Head of caudate nucleus (tissue), 42 donors: Measurements from ENCODE around the gene AMMECR1L.
A peak's percentile ranks its signal among the peaks of the same experiment; 100 is the strongest.
"Not testable (repeated sequence)": the region's sequence is repeated elsewhere in the genome, so short reads cannot be mapped to it uniquely, and the experiment has no call there.

Experiments used
- DNase-seq, 42 donors: peaks; one replicate each; pipeline versions ENCODE4 v3.0.0 to v3.0.0-alpha.2; 2020 to 2021; ENCODE audit warnings: mixed read lengths in 7 of 42
- intact Hi-C: fragments of 100-400 bp; cut with DNase I; formaldehyde crosslinking; loops from one replicate; pipeline ENCODE4 v1.15.0; 2022

Gene AMMECR1L

DNA sequence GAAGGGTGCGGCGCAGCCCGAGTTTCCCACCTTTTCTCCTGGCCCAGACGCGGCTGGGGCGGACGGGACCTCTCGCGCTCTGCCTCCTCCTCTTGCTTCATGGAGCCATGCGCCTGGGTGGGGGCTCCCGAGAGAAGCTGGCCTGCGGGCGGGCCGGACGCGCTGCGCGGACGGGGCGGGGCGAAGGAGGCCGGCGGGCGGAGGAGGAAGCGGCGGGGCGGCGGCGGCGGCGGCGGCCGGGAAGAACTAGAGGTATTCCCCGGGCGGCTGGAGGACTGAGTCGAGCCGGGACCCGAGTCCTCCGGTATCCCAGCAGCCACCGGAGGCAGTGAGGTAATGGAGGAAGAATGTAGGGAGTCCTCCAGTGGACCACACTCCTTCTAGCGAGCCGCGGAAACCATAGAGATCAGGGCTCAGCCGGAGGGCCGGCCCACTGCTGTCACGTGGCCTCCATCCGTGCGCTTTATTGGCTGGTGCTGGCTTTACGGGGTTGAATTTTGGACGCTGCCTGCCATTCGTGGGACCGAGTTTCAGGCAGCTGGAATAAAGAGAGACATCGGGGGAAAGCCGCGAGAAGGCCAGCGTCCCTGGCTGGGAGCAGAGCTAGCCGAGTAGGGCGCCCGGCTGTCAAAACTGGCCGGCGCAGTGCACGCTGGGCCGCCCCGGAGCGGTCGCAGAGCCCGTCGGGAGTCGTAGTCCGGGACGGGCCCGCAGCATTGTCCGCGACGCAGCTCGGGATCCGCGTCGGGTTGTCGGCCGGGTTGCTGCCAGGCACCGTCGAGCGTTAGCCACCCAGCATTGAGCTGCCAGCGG, at the start of gene AMMECR1L:
Gene AMMECR1L (minus strand): TSS at position 177 of the 813 bp plus-strand sequence. CDS start 11,722 bp downstream, outside the sequence.
- peak; percentile 67 to 94 (median 84) for DNase-seq
- intact Hi-C loops = loop anchor here (10.0 kb wide), 1 partner anchor 139 kb away; the partner anchor contains the start of gene SAP130

GRCh38 chr2:127935337-127935736, 49.6 kb upstream of the AMMECR1L start:
- DNase-seq = no peak

DNA sequence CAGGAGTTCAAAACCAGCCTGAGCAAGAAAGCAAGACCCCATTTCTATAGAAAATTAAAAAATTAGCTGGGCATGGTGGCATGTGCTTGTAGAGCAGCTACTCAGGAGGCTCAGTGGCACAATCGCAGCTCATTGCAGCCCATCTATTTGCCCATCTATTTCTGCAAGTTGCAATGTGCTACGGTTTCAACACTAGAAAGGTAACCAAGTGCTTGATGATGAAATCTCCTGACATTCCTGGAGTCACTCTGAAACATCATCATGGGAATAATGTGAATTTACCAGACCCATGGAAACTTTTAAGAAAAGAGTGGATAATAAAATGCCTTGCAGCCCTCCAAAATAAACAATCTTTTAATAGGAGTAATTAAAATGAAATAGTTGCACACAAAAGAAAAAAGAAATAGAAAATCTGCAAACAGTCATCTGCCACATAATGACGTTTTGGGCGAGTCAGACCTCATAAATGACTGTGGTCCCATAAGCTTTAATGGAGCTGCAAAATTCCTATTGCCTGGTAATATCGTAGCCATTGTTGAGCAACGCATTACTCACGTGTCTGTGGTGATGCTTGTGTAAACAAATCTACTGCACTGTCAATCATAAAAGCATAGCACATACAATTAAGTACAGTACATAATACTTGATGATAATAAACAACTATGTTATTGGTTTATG, 46.6 kb upstream of the AMMECR1L start:
- intact Hi-C loops = no loop called here
- DNase-seq = no peak

More at GRCh38 chr2:127935337-127935736, 49.6 kb upstream of the AMMECR1L start:
- intact Hi-C loops = no loop called here

DNA sequence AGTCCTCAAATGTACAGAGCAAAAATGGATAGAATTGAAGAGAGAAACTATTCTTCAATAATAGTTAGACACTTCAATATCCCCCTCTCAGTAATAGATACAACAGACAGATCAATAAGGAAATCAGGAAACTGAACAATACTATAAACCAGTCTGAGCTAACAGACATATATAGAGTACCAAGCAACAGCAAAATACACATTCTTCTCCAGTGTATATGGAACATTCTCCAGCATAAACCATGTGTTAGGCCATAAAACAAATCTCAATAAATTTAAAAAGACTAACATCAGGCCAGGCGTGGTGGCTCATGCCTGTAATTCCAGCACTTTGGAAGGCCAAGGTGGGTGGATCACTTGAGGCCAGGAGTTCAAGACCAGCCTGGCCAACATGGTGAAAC, 43.7 kb upstream of the AMMECR1L start:
- no peak for DNase-seq
- intact Hi-C loops = no loop called here

DNA sequence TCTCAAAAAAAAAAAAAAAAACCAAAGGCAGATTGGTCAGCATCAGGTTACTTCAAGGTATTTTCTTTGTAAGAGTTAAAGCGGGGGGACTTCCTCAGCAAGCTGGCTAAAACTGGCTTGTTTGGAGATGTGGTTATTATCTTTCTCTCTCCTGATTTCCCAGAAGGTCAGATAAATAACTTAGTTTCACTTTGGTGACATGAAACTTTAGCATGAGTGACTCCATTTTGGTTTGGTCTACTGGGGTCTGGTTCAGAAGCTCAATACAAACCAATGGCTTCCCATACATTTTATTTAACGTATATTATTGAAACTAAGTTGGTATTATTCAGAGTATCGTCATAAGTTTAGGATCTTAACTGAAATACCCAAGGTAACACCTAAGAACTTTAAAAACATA, 41.6 kb upstream of the AMMECR1L start:
- no peak for DNase-seq
- intact Hi-C loops = no loop called here

- no peak for DNase-seq
- intact Hi-C loops = no loop called here
Measured at GRCh38 chr2:127917916-127918315, 32.2 kb upstream of the AMMECR1L start.

DNA sequence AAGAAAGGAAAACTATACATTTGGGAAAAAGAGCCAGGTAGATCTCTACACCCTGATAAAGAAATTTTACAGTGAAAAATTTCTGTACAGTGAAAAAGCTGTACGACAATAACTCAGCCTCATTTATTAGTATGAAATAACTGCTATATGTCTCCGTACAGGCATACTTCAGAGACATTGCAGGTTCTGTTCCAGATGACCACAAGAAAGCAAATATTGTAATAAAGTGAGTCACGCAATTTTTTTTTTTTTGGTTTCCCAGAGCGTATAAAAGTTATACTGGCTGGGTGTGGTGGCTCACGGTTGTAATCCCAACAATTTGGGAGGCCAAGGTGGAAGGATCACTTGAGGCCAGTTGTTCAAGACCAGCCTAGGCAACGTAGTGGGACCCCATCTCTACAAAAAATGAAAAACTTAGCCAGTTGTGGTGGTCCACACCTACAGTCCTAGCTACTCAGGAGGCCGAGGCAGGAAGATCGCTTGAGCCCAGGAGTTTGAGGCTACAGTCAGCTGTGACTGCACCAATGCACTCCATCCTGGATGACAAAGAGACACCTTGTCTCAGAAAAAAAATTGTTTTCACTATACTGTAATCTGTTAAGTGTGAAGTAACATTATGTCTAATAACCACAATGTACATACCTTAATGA, 28.2 kb upstream of the AMMECR1L start:
- intact Hi-C loops = no loop called here
- DNase-seq = no peak

DNA sequence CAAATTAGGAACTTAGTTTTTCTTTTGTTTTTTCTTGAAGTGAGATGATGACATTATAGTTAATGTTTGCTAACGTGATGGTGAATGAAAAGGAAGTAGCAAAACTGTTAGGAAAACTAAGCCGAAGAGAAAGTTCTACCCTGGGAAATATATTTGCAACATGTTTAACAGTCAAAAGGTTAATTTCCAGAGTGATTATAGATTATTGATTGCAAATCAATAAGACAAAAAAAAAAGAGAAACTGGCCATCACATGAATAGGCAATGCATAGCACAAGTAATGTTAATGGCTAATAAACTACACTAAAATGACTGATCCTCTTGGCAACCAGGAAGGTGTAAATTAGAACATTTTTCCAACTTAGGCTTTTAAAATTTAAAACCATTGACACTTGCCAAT, 26.0 kb upstream of the AMMECR1L start:
- DNase-seq = no peak
- intact Hi-C loops = no loop called here

DNA sequence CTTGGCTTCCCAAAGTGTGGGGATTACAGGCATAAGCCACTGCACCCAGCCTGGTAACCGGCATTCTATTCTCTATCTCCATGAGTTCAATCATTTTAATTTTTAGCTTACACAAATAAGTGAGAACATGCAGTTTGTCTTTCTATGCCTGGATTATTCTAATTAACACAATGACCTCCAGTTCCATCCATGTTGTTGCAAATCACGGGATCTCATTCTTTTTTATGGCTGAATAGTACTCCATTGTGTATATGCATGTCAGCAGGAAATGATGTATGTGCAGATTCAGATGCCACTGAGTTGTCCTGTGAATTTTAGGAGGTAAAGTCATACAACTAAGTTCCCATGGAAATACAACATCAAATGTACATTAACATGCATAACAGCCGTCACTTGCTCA, 24.7 kb upstream of the AMMECR1L start:
- no peak for DNase-seq
- intact Hi-C loops = no loop called here

GRCh38 chr2:127909019-127909418, 23.3 kb upstream of the AMMECR1L start:
- intact Hi-C loops = no loop called here
- DNase-seq = no peak

- intact Hi-C loops, DNase-seq: not testable (repeated sequence)
Measured at GRCh38 chr2:127907733-127908400, 22.1 kb upstream of the AMMECR1L start.

- peak; percentile 26 to 81 (median 60) for DNase-seq
- intact Hi-C loops = no loop called here
Measured at GRCh38 chr2:127906206-127906926, 20.6 kb upstream of the AMMECR1L start.

DNA sequence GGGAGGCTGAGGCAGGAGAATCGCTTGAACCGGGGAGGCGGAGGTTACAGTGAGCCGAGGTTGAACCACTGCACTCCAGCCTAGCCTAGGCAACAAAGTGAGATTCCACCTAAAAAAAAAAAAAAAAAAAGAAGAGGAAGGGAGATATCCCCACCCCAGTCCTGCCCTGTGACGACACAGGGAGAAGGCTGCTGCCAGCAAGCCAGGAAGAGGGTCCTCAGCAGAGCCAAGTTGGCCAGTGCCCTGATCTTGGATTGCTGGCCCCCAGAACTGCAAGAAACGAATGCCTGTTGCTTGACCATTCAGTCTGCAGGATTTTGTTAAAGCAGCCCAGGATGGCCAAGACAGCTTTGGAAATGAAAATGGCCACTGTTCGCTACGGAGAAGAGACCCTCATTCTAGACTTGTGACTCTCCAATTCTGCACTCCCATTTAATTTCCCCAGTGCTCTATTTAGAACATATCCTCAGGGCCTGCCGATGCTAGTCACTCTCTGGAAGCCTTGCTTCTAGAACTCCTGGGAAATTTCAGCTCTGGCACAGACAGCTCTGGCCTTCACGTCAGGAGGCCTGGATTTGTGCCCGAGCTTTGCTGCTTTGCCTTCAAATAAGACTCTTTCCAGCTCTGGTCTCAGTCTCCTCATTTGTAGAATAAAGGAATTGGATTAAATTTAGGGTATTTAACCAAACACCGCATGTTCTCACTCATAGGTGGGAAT, 15.7 kb upstream of the AMMECR1L start:
- peak in 32 of 42 donors; percentile 14 to 71 (median 37) for DNase-seq
- intact Hi-C loops = no loop called here

DNA sequence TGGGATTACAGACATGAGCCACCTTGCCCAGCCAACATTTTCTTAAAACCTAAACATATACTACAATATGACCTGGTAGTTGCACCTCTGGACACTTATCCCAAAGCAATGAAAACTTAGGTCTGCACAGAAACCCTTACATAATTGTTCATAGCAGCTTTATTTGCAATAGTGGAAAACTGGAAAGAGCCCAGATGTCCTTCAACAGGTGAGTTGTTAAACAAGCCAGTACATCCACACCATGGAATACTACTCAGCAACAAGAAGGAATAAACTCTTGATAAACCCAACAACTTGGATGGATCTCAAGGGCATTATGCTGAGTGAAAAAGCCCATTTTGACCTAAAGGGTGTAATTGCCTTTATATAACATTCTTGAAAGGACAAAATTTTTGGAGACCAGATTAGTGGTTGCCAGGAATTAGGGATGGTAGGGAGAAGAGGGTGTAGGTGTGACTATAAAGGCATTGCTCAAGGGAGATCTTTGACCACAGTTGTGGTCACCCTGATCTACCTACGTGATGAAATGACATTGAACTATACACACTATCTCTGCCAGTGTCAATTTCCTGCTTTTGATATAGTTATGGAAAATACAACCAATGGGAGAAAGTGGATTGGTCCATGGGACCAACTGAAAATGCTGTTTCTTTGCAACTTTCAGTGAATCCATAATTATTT, 11.9 kb upstream of the AMMECR1L start:
- DNase-seq = no peak
- intact Hi-C loops = no loop called here

DNA sequence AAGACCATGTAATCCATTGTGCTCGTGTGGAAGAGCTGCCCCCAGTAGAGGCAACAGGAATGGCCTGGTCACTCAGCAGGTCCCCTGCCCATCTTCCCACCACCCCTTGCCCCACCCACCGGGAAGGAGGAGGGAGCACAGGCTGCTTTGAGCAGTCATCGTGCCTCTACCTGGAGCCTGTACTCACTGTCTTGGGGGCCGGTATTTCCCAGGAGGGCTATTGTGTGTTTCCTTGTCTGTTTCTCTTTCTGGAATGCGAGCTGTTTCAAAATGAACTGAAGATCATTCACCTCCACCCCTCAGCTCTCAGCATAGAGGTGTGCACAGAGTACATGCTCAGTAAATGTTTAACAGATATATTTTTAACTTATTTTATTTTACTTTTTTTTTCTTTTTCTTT, 7.7 kb upstream of the AMMECR1L start:
- intact Hi-C loops = no loop called here
- DNase-seq = no peak

DNA sequence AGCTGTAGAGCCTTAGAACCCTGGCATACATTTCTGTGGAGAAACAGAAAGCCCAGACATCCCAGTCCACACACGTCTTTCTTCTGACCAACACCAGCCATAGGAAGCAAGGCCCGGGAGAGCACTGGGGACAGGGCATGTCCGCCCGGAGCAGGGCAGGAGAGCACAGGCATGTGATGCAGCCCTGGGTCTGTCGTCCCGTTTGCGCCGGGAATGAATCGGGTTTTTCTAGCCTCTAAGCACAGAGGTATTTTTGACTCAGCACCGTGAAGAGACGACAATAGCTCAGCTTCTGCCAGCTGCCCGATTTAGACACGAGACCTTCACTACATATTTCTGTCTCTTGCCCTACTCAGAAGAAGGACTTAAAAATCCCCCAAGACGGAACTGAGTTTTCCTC, 7.3 kb upstream of the AMMECR1L start:
- intact Hi-C loops = no loop called here
- no peak for DNase-seq

- no peak for DNase-seq
- intact Hi-C loops = no loop called here
Measured at GRCh38 chr2:127891811-127892210, 6.1 kb upstream of the AMMECR1L start.

DNA sequence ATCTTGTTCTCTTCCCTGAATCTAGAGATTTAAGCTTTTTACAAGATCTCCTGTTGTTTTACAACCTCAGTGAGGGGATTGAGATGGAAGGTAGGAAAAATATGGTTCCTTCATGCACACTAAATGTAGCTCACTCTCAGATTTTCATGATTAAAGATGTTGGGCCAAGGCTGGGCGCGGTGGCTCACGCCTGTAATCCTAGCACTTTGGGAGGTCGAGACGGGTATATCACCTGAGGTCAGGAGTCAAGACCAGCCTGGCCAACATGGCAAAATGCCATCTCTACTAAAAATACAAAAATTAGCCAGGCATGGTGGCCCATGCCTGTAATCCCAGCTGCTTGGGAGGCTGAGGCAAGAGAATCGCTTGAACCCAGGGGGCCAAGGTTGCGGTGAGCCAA, 5.0 kb upstream of the AMMECR1L start:
- DNase-seq, intact Hi-C loops: not testable (repeated sequence)
